Activated CD8-positive, alpha-beta memory T cell treated with anti-CD3 and anti-CD28 coated beads for 4 hours (primary cell): ENCODE measurements around the gene IMPA2.
"Not testable (repeated sequence)": the region's sequence is repeated elsewhere in the genome, so short reads cannot be mapped to it uniquely, and the experiment has no call there.

Experiments used
- DNase-seq, 2 donors: peaks; one replicate each; pipeline ENCODE4 v3.0.0-alpha.2; 2020; ENCODE audit warnings: low read depth in 2 of 2

IMPA2 gene

GRCh38 chr18:11962597-11962996, 18.7 kb upstream of the IMPA2 start:
- no peak for DNase-seq

GRCh38 chr18:11963991-11964484, 17.3 kb upstream of the IMPA2 start:
- DNase-seq: no peak

GRCh38 chr18:11969904-11970835, 11.1 kb upstream of the IMPA2 start:
- DNase-seq: no peak

- DNase-seq: not testable (repeated sequence)
Observed at GRCh38 chr18:11970836-11971226, 10.5 kb upstream of the IMPA2 start.

GRCh38 chr18:11972371-11973174, 8.7 kb upstream of the IMPA2 start:
- DNase-seq: no peak

- DNase-seq: no peak
Observed at GRCh38 chr18:11974741-11975325, 6.5 kb upstream of the IMPA2 start.

GRCh38 chr18:11975723-11976122, 5.6 kb upstream of the IMPA2 start:
- no peak for DNase-seq

GRCh38 chr18:11976315-11977152, 4.8 kb upstream of the IMPA2 start:
- DNase-seq: no peak

- no peak for DNase-seq
Observed at GRCh38 chr18:11977153-11977466, 4.2 kb upstream of the IMPA2 start.

GRCh38 chr18:11978956-11979355, 2.4 kb upstream of the IMPA2 start:
- no peak for DNase-seq

- no peak for DNase-seq
Observed at GRCh38 chr18:11980163-11980493, 1.2 kb upstream of the IMPA2 start.

- peak; percentile 82 to 92 for DNase-seq
Observed at GRCh38 chr18:11980494-11981191, 664 bp upstream of the IMPA2 start.

- DNase-seq: no peak
Observed at GRCh38 chr18:11981543-11982366, 448 bp downstream of the IMPA2 start.

GRCh38 chr18:11982981-11983380, 1.7 kb downstream of the IMPA2 start:
- no peak for DNase-seq

GRCh38 chr18:11983592-11983991, 2.3 kb downstream of the IMPA2 start:
- DNase-seq: no peak

- DNase-seq: no peak
Observed at GRCh38 chr18:11984091-11984490, 2.8 kb downstream of the IMPA2 start.

- DNase-seq: no peak
Observed at GRCh38 chr18:11985586-11985985, 4.3 kb downstream of the IMPA2 start.

GRCh38 chr18:11986061-11986460, 4.8 kb downstream of the IMPA2 start:
- DNase-seq: no peak

GRCh38 chr18:11987527-11987926, 6.2 kb downstream of the IMPA2 start:
- DNase-seq: no peak

GRCh38 chr18:11989174-11989573, 7.9 kb downstream of the IMPA2 start:
- DNase-seq: no peak
